Caki2 (cell line): Measurements from ENCODE around the gene RCSD1. TPM values are rescaled to one million over a fixed set of nuclear protein-coding genes. Genes with fewer than 3 reads are reported as not detected.

Source experiments
- DNase-seq: peaks from one replicate; pipeline ENCODE4 v3.0.0-alpha.2; 2015; ENCODE audit warnings: low read depth
- in situ Hi-C: cut with HindIII; loops from 2 replicates; pipeline ENCODE4 v1.10.0; 2016; ENCODE audit warnings: low sequenced_read_pairs, low pct_unique_long_range_greater_than_20kb, mixed read lengths
- total RNA-seq: library from RNA; depleted of rRNA; stranded (reverse); fragments of >200 nt; shearing (Covaris generic); gene quantifications from 2 replicates; pipeline ENCODE4 v1.2.3, GENCODE V29; 2014; ENCODE audit warnings: low replicate concordance

Gene RCSD1
- total RNA-seq, 1 experiment from 2014 or later: not detected

DNA sequence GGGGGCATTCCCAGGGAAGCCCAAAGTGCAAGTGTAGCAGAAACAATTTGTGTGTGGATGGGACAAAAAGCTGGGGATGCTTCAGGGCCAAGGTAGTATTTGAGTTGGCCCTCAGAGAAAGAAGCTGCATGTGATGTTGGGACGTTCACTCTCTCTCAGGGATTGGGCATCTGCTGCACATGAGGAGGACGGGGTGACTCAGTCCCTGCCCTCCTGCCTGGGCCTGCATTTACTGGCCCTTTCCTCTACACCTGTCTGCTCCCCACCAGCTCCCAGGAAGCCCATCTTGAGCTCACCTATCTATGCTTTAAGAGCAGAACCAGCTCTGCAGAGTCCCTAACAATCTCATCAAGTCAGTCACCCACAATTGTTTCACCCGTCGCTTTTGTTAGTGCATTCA, 68.3 kb downstream of the RCSD1 start:
- in situ Hi-C loops: no loop called here

DNA sequence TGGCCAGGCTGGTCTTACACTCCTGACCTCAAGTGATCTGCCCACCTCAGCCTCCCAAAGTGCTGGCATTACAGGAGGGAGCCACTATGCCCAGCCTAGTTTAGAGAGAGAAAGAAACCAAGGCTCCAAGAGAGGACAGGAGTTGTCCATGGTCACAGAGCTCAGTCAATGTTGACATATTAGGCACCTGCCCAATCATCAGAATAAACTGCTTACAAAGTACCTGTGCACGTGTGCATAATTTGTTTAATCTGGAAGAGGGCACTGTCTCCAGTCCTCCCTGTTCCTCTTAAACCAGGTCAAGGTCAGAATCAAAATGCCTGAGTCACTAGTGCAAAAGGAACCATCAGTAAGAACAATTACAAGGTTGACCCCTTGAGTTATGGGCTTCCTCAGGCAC, 71.5 kb downstream of the RCSD1 start:
- in situ Hi-C loops: no loop called here
- DNase-seq: no peak

More for the DNA sequence above, 68.3 kb downstream of the RCSD1 start:
- DNase-seq: no peak

DNA sequence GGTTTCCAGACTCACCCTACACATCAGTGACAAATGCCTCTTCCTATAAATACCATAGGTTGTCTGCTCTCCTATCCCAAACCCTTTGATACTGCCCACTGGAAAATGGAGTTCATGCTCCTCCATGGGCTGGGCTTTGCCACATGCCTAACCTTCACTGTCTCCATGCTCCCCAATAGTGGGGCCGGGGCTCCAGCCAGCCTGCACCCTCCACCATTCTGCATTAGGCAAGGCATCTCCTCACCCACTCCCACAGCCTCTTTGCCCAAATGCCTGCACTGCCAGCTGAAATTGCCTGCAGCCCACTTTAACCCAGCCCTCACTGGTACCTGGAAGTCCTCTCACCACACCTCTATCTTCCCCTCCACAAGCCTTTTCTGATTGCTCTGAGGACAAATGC, 73.5 kb downstream of the RCSD1 start:
- no peak for DNase-seq
- in situ Hi-C loops: no loop called here

DNA sequence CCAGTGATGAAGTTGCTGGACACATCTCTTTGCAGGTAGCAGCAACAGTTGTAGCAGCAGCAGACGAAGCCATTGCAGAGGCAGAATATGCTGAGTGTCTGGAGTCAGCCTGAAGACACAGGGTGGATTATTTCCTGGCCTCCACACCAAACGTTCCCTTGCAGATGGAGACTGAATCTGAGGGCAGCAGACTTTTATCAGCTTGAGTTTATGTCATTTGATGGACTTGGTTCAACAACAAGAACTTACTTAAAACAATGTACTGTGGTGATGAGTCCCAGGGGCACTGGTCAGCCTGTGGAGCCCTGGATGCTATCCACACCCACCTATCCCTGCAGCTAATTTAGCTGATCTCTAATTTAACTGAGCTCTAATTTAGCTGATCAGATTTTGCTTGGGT, 74.7 kb downstream of the RCSD1 start:
- no peak for DNase-seq
- in situ Hi-C loops: no loop called here

GRCh38 chr1:167705250-167705649, 75.2 kb downstream of the RCSD1 start:
- in situ Hi-C loops: no loop called here
- no peak for DNase-seq

GRCh38 chr1:167706363-167706762, 76.3 kb downstream of the RCSD1 start:
- in situ Hi-C loops: no loop called here
- no peak for DNase-seq

GRCh38 chr1:167706931-167707877, 77.2 kb downstream of the RCSD1 start:
- DNase-seq: no peak
- in situ Hi-C loops: no loop called here

GRCh38 chr1:167707942-167708341, 77.9 kb downstream of the RCSD1 start:
- DNase-seq: no peak

GRCh38 chr1:167708940-167709389, 78.9 kb downstream of the RCSD1 start:
- in situ Hi-C loops: no loop called here
- no peak for DNase-seq

More at GRCh38 chr1:167707942-167708341, 77.9 kb downstream of the RCSD1 start:
- in situ Hi-C loops: no loop called here

DNA sequence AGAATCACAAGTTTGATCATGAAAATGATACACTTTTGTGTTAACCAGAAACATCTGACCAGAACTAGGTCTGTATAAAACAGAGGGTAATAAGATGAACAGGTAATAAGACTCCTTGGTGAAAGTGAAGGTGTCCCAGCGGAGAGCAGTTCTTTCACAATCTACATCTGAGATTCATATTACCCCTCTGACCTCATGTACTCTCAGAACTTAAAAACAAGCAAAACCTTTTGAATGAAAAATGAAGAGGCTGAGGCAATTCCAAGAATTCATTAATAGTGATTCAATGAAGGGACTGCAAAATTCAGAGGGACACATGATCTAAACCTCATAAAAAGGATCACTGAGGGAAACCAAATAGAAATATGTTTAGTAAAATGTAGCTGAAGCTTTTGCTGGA, 80.8 kb downstream of the RCSD1 start:
- in situ Hi-C loops: no loop called here

GRCh38 chr1:167711797-167712196, 81.8 kb downstream of the RCSD1 start:
- in situ Hi-C loops: no loop called here
- DNase-seq: no peak

More for the DNA sequence above, 80.8 kb downstream of the RCSD1 start:
- DNase-seq: no peak

- no peak for DNase-seq
- in situ Hi-C loops: no loop called here
Observed at GRCh38 chr1:167713330-167714081, 83.5 kb downstream of the RCSD1 start.

GRCh38 chr1:167714098-167714438, 84.0 kb downstream of the RCSD1 start:
- no peak for DNase-seq
- in situ Hi-C loops: no loop called here

- peak; percentile 89 for DNase-seq
- in situ Hi-C loops: no loop called here
Observed at GRCh38 chr1:167714439-167715156, 84.6 kb downstream of the RCSD1 start.

DNA sequence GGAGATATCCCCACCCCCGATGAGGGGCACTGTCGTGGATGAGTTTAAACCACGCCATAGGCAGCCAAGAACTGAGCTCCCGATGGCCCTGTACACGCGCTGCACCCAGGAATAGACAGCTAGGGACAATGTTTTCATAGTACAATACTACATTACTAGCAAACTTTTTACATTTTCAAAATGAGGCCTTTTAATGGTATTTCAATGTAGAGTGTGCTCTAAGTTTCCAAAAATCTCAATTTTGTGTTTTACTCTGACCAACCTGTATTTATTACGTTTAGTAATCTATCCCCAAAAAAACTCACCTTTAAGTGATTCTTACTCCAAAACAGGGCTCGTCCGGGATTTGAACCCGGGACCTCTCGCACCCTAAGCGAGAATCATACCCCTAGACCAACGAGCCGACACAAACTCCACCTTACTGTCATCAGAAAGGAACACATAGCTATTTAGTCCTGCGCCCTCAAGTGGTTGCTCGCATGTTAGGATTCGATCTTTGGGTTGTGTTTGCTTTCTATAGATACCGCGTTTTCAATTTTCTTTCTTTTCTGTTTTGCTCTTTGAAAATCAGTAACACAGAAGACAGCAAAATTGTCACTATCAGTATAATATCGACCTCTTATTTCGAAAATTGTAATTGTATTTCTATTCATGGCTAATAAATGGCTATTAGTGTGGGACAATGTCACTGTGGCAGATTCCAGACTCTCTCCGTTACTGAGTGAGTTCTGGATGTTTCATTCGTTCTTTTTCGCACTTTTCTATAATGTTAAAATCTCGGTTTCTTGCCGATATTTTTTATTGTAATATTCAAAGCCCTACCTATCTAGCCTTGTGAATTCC, 85.3 kb downstream of the RCSD1 start:
- in situ Hi-C loops: no loop called here
- DNase-seq: peak; percentile 86

DNA sequence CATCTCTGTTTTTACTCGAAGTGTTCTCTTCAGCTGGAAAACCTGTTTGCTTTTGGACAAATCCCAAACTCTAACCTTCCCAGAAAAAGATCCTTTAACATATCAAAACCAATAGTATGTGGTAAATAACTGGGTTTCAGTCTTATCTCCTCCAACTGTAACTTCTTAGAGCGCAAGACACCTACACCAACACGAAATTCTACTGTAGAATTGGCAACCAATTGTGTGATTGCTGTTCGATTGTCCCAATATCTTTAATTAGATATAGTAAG, 85.9 kb downstream of the RCSD1 start:
- DNase-seq: no peak
- in situ Hi-C loops: no loop called here

DNA sequence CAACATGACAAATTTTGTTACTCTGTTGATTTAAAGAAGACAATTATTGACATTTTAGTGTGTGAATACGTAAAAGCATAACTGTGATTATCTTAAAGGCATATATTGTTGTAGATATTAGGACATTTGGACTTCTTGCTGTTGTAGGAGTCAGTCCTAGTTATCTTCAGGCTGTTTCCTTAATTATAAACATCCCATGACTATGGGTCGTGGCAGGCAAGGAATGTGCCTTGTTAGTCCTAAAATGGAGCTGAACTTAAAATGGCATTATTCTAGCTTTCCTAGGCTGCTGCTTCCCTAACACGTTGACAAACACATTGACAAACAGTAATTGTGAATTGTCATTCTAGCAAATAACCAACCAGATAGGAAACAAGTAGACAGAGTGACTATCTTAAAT, 87.3 kb downstream of the RCSD1 start:
- no peak for DNase-seq
- in situ Hi-C loops: no loop called here
